HK-2 (cell line): Measurements from ENCODE around the gene CD44.

Experiments used
- DNase-seq: peaks from one replicate; pipeline ENCODE4 v3.0.0-alpha.2; 2018; ENCODE audit not compliant: unreplicated experiment

The CD44 gene

DNA sequence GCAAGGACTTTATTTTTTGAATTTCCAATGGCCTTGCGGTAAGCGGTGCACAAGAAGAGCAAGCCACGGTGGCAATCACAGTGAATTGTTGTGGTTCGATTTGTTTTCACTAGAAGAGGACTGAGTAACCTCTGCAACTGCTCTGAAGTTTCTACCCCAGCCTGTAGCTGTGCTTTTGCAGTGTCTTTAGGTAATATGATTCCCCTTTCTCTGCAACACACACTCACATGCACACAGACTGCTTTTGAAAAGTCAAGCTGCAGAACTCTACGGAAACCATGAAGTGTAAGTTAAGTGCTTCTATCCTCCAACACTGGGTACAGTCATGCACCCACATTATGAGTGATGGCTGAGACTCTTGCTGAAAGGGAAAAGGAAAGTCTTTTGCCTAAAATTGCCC is 38.4 kb downstream of the CD44 start:
- DNase-seq, result no peak

DNA sequence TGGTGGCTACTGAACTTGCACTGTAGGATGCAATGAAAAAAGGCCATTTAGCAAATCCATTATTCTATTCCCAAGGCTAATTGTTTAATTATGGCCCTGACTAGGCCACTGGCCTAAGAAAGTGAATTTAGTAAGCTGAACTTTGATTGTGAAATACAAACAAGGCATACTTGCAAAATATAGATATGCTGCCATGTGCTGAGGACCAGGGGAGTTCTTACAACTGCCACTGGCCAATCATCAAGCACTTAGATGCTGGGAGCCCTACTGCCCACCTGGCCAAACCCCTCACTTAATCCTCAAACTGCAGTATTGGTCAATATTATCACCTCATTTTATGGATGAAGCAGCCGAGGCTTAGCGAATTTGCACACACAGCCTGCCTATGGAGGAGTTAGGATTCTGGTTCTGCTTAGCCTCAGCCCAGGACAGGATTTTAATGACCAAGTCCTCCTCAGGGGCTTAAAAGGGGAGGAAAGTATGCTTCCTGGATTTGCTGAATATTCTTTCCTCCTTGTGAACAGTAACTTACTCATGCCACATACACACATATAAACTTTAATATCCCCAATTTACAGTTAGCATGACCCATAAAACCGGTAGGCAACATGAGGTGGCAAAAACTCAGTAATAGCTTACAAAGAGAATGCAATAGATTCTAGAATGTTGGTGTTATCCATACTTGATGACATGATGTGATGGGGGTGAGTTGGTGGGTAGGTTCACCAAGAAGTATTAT is 39.3 kb downstream of the CD44 start:
- DNase-seq, result no peak

DNA sequence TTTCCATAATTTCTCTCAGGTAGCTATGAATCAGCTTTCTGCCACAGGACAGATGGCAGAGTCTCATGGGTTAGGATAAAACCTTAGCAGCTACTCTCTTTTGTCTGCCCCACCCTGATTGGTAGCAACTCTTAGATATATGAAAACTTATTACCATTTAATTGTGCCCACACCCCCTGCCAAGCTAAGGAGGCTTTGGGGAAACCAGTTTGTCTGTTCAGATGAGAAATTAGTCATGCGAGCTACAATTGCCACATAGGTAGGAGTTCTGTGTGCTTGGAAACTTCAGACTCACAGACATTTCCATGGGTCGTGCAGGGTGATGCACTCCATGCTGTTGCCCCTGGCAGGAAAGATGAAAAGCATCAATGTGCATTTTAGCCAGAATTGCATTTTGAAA is 39.9 kb downstream of the CD44 start:
- DNase-seq, result no peak

DNA sequence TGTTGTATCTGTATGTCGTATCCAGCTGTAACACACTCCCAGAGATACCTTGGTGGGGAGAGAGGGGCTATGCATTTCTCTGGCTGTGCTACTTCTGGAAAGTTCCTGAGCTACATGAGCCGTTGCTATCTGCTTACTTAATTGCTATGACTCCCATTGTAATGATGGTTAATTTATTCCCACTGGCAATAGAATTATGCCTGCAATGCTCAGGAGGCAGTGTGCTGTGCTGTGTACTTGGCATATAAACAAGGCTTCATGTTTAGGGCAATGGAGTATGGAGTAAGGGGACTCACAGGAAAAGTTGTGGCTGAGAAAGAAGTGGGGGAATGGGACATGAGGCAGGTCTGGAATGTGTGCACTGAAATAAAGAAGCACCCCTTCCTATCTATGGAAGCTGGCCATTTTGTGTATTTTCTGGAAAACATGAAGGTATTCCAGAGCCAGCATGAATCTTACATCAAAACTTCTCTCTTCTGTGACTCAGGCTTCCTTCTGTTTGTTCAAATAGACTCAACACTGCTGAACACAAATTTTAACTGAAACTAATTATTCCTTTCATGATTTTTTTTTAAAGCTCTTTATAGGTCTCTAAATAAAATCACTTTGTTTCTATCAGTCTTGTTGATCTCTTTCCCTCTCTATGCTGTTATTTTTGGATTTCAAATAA is 40.6 kb downstream of the CD44 start:
- no peak for DNase-seq

DNA sequence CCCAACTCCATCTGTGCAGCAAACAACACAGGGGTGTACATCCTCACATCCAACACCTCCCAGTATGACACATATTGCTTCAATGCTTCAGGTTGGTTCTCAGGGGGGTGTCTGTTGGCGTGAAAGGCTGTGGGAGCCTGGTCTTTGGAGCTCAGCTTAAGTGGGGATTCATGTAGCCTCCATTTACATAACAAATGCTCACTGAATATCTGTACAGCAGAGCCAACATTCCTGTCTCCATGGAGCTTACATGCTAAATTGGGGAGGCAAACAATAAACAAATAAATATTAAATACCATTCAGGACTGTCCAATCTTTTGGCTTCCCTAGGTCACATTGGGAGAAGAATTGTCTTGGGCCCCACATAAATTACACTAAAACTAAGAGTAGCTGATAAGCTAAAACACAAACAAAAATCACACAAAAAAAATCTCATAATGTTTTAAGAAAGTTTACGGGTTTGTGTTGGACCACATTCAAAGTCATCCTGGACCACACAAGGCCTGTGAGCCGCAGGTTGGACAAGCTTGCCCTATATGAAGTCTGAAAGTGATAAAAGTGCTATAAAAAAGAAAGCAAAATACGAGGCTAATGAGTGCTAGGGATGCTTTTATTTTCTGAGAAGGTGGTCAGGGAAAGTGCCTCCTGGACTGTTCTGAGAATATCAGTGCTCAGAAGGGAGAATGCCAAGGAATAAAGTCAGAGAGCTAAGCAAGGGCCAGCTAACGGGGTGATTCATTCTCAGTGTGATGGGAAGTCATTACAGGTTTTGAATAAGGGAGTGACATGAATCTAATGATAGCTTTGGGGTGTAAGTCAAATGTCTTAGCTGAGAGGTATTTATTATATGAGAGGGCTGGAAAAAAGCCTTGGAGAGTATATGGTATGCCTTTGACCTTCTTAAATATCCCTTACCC is 41.6 kb downstream of the CD44 start:
- no peak for DNase-seq

DNA sequence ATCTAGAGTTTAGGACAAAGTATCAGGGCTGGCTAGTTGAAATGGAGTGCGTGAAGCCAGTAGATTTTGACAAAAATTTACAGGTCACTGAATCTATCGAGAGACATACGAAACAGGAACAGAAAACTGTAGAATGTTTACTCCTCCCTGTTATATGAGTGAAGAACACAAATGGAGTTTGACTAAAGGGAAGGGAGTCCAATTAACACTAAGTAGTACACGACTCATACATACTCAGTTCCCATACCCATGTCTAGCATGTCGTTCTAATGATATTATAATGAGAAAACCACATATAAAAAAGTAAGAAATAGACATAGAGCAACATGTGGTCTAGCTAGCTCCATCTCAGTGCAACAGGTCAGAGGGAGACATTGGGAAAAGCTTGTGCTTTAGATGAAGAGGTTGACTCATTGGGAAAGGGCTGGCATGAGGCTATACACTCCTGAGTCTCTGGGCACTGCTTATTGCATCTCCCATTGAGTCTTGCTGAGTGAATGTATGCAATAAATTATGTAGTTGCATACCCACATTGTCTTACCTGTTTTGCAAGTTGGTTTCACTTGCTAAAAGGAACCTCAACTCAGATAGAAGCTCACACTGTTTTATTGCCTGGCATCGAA is 43.5 kb downstream of the CD44 start:
- no peak for DNase-seq

DNA sequence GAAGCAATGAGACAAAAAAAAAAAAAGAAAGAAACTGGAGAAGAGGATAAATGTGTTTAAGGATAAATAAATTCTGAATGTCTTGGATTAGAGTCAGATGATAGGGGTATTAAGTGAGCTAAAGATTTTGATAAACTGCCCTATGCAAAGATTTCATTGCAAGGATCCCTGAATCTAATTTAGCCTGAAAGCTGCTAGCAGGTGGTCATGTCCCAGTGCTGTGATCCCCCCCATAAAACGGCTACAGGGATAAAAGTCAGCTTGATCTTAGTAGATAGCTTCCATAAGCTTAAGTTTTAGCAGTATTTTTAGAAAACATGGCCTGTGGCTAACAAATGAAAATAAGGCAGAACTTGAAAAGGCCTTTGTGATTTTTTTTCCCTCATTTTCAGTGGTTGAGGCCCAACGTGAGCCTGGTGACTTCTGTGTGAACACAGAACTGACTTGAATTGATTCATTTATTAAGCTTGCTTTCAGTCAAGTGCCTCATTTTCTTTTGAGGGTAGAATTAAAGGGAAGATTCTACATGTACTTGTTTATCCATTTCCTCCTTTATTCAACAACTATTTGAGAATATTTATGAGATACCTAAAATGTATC is 44.5 kb downstream of the CD44 start:
- DNase-seq, result no peak

DNA sequence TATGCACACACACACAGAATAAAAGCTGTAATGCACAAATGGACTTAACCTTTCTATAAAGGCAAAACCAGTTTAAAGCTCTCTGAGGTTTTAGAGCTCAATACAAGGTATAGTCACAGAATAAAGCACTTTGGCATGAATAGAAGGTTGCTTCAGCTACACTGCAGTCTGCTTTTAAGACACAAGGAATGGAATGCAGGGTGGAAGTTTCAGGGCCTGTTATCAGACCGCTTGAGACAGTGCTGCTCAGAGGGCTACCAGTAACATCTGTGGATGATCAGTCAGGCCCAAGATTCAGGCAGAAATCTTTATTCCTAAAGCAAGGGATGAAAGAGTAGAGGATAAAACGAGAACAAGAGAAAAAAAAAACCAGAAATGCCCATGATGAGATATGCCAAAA is 46.7 kb downstream of the CD44 start:
- no peak for DNase-seq

DNA sequence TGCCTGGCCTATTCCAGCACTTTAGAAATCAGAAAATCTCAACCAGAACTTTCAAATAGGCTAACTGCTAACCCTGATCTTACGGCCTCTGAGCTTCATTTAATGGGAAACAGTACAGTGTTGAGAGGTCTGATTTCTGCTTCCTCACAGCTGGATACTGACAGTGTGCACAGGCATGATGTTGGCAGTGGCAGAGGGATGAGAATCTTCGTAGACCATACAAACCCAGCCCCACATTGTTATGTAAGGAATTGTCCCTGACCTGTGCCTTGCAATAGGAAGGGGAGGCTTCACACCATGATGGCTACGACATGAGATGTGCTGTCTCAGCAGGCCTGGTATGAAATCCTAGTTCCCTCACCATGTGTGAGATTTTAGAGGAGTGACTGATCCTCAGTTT is 49.0 kb downstream of the CD44 start:
- DNase-seq, result no peak

DNA sequence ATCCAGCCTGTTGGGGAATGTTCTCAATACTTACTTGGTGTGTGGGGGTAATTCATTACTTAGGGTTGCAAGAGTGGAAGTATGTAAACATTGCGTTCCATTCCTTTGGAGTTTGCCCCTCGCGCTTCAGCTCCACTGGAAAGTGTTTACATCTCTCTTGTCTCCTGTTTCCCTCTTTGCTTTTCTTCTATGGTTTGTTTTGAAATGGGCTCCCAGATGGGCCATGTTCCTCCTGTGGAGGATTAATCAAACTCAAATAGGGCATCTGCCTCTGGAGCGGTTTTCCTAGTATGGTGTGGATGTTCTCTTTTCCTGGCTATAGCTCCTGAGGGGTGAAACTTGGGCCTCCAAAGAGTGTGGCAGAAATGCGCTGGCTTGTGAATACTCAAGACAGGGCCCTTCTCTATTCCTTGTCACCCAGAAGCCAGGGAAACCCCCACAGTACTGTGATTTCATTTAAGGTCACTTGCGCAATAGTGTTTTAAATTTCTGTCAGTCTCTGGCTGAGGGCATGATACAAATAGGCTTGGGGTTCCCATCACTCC is 51.9 kb downstream of the CD44 start:
- no peak for DNase-seq

DNA sequence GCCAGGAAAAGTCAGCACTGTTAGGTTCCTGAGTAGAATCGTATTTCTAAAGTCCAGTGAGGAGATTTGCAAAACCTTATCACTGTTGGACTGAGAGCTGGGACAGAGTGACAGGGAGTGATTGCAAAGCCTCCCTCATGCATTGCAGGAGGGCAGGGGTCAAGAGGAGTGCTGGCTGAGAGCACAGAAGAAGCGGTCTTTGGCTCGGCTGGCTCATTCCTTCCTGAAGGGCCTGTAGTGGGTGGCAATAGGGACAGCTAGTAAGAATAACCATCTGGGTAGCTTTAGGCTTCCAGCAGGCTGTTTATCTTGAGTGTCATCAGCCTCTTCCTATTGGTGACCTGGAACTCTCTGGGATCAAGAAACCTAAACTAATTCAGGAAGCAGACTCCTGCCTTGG is 53.4 kb downstream of the CD44 start:
- DNase-seq, result no peak

DNA sequence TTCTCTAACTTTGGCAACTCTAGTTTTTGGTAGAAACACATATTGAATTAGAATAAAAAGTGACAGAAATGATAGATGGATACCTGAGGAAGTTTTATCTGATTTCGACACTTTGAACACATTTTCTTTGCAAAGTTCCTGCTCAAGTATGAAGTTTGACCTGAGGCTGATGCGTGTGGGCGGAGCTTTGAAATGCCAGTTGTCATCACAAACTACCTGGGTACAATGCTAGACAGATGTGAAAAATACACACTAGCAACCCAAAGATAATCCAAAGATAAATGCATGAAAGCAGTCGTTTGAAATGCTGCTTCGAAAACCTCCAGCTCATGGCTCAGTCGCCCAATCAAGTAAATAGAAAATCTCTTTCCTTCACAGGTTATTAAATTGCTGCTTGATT is 54.8 kb downstream of the CD44 start:
- no peak for DNase-seq

DNA sequence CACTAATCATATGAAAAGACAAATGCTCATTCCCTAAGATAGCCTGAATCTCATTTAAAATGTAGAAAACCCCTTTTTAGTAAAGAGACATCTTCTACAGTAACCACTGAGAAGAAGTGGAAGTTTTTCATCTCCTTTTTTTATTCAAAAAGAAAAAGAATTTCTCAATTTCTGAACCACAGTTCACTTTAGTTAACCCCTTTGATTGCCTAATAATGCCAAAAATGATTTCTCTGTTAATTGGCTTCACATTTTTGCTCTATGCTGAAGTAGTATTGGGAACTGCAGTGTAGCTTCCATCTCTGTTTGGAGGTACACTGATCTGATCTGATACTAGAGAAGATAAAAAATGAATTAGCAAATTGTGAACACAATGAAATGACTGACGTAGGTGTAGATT is 58.3 kb downstream of the CD44 start:
- no peak for DNase-seq

DNA sequence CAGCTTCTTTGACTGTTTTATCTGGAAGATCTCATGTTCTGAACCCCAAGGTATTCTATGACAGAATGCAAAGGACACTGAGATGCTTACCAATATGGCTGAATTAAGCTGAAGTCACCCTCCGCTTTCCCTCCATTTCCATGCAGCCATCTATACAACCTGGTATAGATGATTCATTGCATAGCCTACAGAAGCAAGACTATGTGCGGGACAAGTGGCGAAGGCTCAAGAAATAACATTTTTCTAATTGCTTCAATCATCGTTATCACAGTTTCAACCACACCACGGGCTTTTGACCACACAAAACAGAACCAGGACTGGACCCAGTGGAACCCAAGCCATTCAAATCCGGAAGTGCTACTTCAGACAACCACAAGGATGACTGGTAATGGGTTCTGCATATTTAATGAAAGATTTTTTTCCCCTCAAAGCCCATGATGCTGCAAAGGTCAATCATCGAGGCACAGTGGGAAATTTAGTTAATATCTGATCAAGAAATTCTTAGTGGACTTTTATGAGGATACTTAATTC is 61.9 kb downstream of the CD44 start:
- DNase-seq, result no peak

DNA sequence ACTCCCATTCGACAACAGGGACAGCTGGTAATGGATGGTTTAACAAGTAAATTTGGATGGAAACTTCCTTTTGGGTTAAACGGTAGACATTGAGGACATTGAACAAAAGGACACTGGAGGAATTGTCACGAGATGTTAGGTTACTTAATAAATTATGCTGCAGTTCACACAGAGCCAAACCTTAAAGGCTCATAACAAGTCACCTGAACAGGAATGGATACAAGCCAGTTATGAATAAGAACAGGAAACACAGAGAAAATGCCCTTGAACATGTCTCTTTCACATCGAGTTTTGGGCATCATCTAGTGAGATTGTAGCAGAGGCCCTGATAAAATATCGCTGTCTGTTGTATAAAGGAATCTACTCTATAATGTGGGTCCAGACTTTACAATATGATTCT is 65.6 kb downstream of the CD44 start:
- DNase-seq, result no peak

DNA sequence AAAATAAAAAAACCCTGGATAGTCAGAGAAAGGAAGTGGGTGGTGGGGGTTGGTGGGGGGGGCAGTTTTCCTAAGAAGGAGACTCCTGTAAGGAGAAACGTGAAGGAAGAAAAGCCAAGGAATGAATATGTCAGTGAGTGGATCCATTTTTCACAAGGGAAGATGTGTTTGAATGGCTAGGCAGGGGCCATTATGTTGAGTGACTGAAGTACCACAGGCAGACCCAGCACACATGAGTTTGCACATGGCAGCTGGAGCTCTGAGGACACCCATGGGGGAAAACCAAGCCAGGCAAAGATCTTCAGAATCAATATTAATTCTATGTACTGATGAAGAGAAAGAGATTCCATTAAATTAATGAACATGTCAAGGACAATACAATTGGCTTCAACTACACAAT is 67.6 kb downstream of the CD44 start:
- DNase-seq, result no peak

DNA sequence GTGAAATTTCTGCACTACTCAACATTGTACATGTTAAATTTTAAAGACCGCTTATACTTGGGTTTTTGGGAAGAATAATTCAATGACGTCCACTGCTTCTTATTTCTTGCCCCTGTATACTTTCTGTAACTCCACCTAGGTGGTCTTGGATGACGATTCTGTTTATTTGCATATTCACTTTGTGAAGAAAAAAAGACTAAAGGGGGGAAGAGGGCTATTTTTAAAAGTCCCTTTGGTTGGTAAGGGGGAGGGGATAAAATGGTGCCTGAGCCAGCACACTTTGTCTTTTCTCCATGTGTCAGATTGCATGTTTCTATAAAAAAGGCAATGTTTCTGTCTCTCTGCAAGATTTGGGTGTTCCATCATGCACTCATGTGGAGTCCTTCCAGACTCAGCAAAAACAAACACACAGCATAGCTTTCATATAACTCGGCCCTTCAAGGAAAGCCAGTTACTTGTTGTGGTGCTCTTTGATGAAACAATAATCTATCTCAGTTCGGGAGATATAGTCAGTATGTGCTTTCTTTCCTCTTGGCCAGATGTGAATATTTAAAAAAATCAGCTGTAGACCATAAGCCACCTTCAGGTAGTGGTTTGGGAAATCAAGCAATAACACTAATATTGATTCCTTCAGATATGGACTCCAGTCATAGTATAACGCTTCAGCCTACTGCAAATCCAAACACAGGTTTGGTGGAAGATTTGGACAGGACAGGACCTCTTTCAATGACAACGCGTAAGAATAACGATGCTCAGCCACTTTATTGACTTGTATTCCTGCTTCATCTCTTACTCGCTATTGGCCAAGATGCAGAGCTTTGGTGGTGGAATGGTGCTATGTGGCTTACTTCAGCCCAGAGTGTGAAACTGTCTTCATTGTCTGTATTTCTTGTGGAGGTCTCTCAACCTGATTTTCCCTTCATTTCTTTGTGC is 68.8 kb downstream of the CD44 start:
- DNase-seq, result no peak

DNA sequence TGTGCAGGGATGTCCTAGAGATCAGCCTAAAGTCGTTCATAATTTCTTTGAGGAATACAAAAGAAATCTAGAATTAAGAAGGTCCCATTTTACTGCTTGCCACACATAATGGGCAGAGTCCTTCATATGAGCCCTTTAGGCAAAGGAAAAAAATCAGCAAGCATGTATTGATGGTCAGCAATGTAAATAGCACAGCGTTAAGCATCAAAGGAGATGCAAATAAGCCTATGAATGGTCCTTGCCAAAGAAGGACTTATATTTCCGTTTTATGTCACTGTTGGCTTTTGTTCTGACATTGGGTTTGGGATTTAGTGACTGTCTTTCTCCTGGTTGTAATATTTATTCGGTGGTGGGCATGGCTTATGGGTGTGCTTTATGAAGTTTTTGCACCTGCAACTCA is 69.8 kb downstream of the CD44 start:
- DNase-seq, result no peak

DNA sequence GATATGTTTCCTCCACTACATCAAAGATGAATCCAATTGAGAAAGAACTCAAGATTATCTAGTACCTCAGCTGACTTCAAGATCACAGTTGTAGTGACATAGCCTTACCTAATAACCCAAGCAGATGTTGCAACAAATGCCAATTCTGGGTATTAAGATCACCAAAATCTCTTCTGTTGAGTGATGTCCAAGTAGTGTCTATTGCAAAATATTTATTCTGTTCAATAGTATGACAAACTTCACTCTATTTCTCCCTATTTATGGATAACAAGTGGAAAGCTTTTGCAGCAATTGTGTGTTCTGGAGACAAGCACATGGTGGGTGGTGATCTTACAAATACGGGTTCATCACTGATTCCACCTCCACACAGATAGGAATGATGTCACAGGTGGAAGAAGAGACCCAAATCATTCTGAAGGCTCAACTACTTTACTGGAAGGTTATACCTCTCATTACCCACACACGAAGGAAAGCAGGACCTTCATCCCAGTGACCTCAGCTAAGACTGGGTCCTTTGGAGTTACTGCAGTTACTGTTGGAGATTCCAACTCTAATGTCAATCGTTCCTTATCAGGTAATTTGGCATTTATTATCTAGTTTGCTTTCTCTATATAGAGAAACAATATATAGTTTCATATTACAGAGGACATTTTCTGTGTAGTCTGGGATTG is 72.0 kb downstream of the CD44 start:
- DNase-seq, result no peak

DNA sequence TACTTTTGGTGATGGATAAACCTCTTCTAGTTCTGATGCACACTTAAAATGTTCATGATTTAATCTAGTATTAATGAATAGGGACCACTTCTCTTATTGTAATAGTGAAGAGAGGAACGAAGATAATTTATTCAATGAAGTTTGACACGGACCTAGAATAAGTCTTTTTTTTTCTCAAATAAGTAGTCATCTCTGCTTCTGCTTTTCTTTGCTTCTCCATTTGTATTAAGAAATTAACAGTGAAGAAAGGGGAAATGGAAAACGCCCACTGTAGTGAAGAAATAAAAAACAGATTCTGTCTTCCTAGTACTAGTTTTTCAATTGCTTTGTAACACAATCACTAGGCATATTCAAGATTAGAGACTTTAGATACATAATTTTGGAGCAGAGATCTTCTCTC is 73.0 kb downstream of the CD44 start:
- no peak for DNase-seq
